NCI-H1092 (cell line): Measurements from ENCODE around the gene BCL2L15.

Experiments
- DNase-seq: peaks from one replicate; lab custom pipeline; 2025; lab: John Stamatoyannopoulos, UW

BCL2L15 gene

DNA sequence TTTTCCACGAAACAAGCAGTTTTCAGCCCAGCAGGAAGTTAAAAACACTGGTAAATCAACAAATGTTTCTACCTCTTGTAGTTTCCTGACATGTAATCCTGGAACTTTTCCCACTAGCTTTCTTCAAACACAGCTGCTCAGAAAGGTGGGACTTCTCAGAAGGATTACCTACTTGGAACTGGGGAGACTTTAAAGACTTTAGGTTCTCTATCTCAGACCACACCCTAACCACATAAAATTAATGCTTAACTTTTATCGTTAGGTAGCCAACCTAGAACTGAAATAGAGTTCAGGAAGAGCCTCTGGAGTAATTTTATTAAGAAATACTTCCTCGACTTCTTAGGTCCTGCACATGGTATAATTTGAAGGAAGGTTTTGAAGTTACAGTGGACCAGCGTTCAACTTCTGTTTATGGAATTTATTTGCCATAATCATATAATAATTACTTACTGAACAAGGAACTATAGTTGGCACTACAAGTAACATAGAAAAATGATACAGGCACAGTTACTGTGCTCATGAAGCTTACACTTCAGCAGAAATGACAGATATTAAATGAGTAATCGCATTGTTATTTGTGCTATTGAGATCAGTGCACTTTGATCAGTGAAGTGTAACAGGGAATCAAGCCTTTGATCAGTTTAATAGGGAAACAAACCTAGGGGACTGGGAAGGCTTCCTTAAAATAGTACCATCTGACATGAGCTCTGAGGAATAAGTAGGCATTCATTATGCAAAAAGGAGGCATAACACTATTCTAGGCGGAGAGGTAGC lies at the start of gene BCL2L15:
TSS of gene BCL2L15 (minus strand) at position 180 of the 774 bp plus-strand sequence. CDS start 206 bp downstream, outside the sequence.
- no peak for DNase-seq

DNA sequence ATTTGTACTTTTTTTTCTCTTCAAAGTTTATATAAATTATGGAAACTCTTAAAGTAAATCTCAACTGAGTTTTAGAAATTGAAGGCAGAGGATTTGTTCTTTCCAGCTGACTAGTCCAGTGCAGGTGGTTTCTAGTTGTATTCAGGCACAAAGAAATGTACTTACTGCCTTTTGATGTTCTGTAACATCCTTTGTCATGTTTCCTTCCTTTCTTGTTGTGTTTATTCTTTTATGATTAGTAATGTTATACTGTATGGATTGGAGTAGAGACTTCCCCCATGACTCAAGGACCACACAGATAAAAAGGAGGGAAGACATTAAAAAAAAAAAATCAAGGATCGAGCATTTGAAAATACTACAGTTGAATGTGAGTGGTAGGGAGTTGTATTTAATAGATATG lies 49.8 kb upstream of the BCL2L15 start:
- no peak for DNase-seq

DNA sequence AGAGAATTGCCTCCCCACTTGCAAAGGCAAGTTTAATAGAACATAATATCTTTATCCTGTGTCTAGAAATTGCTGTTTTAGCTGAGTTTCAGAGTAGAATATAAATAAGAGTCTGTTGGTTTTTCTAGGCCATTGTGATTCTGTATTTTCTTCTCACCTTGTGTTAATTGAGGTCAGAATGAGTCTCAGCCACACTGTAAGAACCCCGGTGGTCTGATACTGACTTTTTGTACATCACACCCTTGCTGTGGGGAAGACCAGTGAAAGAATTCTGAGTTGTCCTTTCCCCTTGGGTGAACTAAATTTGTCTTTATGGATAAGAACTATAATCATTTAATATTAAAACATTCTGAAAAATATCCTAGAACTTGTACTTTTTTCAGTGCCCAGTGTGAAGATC lies 48.6 kb upstream of the BCL2L15 start:
- DNase-seq: no peak

DNA sequence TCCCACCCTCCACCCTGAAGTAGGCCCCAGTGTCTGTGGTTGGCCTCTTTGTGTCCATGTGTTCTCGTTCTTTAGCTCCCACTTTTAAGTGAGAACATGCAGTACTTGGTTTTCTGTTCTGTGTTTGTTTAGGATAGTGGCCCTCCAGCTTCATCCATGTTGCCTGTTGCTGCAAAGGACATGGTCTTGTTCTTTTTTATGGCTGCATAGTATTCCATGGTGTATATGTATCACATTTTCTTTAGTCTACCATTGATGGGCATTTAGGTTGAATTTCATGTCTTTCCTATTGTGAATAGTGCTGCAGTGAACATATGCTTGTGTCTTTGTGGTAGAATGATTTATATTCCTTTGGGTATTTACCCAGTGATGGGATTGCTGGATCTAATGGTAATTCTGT lies 47.8 kb upstream of the BCL2L15 start:
- DNase-seq: no peak

DNA sequence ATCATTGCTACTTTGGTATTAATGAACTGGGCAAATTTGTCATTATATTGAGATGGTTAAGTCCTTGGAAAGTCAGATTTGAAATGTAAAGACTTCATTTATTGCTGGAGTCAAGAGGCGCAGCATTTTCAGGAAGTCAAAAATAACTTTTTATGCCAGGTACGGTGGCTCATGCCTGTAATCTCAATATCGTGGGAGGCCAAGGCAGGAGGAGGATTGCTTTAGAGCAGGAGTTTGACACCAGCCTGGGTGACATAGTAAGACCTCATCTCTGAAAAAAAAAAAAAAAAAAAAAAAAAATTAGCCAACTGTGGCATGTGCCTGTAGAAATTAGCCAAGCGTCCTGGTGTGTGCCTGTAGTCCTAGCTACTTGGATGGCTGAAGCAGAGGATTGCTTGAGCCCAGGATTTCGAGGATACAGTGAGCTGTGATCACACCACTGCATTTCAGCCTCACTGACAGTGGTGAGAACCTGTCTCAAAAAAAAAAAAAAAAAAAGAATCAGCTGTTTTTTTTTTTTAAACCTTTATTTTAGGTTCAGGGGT lies 47.2 kb upstream of the BCL2L15 start:
- DNase-seq: no peak

DNA sequence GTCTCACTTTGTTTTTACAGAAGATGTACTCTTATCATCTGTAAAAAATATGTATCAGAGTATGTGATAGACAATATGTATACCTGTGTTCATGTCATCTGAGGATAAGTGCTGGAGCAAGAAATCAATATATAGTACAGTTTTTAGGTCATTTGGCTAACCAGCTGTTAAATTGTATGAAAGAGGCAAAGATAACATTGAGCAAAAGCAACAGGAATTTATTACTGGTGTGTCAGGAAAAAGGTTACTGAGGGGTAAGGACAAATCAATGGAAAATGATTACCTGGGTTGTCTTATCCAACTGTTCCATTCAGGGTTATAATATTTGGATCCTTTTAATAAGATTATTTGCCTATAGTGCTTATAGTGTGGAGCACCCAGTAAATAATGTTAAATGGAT lies 46.6 kb upstream of the BCL2L15 start:
- DNase-seq: no peak

DNA sequence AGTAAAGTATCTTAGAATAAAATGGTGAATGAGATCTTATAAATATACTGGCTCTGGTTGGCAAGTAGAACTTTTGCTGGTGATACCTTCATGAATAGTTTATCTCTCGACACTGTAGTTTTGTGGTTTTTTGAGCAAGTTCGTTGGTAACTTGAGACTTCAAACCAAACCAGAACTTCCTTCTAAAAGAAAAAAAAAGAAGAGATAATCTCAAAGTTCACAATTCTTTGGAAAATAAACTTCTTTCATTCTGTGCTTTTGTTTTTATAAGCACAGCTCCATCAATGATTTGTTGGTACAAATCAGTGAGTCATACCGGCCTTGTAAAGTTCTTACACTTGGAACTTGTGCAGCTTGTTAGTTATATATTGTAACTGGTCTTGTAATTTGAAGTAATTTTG lies 44.1 kb upstream of the BCL2L15 start:
- no peak for DNase-seq

DNA sequence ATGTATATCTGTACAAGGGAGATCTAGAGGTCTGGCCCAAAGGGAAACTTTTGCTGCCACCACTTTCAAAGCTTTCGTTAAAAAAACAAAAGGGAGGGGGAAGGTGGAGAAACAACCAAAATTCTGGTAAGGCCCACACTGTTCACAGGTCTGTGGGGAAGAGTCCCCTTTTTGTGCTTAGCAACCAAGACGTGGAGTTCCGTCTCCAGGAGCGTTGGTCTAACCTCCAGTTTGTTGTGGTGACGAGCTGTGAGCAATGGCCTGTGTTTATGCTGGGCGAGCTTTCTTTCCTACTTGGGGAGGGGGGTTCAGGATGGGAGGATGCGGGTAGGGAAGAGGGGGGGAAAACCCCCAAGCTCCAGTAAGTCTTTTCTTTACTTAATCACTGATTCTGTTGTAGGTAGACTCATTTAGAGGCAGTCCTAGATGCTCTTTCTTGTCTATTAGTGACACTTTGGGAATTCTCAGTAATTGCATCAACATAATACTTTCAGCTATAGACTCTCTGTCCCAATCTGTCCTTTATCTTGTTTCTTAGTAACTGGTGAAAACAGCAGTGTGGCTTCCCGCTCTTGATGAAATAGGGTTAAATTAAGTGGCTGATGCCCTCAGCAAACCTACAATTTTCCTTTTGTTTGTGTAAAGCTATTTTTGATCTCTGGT lies 43.2 kb upstream of the BCL2L15 start:
- DNase-seq: no peak

DNA sequence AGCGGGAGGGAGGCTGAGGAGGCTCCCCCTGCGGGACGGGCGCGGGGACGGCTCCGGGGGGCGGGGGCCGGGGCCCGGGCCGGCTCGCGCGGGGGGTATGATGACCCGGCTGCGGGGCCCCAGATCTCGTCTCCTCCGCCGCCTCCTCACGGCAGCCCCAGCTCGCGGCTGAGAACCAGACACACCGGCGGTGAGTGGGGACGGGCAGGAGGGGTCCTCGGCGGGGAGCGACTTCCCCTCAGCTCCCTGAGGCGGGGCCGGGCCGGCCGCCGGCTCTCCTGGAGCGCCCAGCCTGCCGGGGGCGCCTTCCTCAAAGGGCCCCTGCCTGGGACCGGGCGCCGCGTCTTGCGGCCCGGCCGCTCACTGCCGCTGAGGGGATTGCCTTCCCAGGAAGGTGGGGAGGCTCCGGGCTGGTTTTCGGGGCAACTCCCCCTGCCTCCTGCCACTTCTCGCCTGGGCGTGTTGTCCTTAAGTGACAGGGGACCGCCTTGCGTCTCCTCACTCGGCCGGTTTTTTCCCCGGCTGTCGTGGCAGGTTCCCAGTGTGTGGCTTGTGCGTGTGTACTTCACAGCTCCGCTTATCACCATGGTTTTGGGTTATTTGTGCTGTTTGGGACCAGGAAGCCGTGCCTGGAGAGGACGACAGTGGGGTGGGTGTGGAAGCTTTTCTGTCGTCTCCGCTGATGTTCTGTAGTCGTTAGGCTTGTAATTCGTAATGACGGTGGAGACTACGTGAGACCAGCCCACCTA lies 42.5 kb upstream of the BCL2L15 start:
- DNase-seq: no peak

DNA sequence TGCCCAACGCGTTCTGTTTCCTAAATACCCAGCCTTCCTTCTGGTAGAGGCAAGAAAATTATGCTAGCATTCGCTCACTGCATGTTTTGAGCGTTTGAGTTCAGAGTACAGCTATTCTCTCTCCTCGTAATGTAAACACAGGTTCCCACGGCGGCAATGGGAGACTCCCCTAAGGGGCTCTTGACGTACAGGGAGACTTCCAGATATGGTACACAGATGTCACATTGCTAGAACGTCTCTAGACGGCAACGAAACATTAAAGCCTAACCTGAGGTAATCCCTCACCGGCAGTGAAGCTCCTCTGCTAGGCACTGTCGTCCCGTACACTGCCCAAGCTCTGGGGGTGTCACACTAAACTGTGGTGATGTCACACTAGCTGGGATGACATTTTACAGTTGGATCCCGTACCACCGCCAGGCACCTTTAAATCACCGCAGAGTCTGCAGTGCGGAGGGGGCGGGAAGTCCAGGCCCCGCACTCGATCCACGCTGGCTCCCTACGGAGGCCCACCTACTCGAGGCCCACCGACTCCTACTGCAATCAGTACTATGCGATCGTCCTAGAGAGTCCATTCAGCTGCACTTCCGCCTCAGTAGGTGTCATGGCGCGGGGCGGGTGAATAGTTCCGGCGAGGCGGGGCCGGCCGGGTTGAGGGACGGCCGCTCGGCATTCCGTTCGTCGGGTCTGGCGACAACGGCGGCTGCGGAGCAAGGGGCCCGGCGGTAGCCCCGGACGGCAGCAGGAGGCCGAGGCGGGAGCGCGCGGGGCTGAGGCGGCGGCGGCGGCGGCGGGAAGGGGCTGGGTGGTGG lies 41.8 kb upstream of the BCL2L15 start, which contains the start of gene HIPK1:
TSS of gene HIPK1 (plus strand) at position 384 of the 809 bp plus-strand sequence.
- peak; percentile 90 for DNase-seq

DNA sequence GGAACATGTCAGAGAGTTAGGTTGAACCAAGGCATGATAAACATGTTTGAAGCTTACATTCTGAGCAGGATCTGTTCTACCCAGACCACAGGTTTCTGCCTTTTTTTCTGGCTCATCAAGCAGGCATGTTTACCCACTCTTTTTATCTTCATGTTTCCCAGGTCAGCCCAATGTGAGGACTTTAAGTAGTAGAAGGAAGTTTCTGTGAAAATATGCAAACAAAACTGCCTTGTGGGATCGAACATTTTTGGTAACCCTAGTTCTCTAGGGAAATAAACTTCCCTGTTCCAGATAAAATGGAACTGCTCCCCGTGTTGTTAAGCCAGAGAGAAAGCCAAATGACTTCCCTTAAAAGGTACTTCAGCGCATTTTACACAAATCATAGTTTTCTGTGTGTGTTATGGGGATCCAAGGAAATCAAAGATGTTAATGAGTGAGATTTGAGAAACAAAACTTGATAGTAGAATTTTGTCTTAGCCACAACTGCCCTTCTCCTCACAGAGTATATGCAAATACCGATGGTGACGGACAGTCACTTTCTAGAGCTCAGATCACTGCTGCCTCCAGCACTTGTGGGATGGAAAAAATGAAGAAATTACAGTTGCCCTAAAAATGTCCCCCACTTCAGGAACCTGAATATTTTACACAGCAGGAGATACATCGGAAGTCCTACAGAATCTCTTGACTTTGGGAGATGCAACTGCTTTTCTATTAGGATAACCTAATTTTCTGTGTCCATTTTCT lies 41.0 kb upstream of the BCL2L15 start:
- no peak for DNase-seq

DNA sequence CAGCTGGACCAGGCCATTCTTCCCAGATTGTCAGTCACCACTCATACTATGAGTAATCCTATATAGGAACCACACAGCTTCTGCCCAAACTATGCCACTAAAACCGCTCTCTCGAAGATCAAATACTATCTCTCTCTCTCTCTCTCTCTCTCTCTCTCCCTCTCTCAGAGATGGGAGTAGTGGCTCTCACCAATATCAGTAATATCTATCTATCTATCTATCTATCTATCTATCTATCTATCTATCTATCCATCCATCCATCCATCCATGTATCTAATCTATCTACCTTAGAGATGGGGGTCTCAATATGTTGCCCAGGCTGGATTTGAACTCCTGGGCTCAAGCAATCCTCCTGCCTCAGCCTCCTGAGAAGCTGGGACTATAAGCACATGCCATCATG lies 37.1 kb upstream of the BCL2L15 start:
- DNase-seq: no peak

DNA sequence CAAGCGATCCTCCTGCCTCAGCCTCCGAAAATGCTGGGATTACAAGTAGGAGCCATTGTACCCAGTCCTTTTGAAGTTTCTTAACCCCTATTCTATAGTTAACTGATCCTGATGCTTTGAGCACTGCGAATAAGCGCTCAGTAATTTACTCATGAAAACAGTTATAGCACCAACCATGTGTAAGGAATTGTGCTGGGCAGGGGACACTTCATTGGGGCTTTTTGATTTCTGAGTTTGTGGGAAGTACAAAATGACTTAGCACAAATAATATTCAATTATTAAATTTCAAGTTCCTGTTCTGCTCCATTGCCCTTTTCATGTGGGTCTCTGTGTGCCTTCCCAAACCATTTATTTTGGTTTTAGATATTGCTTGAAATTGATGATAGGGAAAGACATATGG lies 35.6 kb upstream of the BCL2L15 start:
- no peak for DNase-seq

DNA sequence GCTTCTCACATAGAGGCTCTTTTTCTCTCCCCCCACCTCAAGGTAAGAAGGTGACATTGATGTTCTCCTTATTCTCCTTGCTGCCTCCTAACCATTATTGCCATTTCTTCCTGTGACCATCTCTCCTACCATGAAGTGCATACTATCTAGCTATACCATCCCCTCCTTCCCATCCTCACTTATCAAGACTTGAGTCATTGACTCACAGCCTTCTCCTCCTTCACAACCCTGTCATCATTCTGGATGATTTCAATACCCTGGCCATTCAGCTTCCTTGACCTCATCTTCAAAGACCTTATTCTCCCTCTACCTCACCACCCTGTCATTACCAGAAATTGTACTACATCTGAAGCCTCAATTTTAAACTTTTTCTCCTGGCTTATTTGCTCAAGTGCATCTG lies 30.9 kb upstream of the BCL2L15 start:
- no peak for DNase-seq

DNA sequence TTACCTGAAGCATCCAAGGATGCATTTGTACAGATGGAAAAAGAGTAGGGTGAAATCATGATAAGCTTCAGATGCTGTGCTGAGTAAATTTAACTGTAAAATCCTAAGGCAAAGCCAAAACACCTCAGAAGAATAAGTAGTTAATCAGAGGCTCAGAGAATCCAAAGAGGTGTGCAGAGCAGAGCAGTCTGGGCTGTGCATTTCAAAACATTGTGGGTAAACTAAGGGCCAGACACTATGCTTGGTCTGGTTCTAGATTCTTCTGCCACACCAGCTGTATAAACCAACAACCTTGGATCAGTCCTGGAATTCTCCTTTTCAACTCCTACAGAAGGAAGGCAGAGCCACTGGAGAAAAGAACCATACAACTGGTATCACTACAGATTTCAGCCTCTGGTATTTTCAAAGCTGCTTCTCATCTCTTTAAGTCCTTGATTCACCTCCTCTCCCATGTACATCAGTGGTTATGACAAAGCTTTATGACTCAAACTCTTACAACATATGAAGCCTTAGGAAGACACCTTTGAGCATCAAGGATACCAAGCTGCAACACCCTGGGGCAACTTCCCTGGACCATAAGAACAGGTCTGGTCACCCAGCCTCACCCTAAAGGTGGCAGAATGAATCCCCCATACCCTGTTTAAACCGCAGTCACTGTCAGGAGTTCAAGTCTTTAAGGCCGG lies 30.2 kb upstream of the BCL2L15 start:
- DNase-seq: no peak

DNA sequence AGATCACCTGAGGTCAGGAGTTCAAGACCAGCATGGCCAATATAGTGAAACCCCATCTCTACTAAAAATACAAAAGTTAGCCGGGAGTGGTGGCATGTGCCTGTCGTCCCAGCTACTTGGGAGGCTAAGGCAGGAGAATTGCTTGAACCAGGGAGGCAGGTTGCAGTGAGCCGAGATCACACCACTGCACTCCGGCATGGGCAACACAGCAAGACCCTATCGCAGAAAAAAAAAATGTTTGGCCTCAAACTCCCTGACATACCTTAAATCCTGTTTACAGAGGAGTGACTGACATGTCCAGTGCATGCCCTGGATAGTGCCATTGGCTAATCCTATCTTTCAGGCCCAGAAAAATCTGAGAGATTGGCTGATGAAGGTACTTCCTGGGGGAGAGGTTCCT lies 29.6 kb upstream of the BCL2L15 start:
- DNase-seq: no peak

DNA sequence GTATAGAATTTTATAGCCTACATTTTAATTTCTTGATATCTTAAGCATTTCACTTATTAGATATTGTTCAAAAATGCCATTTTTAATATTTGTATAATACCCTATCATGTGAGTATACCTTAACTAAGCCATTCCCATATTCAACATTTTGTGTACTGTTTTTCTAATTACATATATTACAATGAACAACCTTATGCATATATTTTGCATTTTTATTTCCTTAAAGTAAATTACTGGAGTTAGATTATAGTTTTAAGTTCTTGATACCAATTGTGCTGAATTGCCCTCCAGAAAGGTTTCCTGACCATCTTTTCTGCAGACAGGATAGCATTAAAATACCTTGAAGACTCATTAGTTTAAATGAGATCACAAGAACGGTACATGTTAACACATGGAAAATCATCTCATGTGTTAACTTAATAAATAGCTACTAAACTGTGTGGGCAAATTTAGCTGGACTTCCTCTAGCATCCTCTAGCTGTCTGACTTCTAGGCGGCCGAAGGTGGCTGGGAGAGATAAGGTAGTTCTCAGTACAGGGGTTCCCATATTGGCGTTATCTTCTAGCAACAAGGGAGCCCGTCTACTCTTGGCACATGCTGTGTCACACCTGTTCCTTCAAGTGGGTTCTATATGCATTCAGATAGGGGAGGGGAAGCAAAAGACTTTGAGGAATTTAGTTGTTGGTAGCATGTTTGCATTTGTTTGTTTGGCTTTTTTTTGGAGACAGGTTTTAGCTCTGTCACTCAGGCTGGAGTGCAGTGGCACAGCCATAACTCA lies 26.7 kb upstream of the BCL2L15 start:
- DNase-seq: no peak

DNA sequence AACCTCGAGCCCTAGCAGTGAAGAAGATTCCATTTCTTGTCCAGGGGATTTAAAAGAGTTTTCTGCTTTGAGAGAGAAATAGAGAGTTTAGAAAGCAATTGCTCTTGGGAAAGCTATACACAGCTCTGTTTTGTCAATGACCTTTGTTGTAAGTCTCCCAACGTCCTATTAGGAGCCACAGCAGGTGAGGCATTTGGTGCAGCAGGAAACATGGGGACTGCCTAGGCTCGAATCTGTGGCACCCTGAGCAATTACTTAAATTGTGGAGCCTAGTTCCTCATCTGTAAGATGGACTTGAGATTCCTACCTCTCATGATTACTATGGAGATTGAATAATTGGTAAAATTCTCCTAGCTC lies 25.9 kb upstream of the BCL2L15 start:
- no peak for DNase-seq

DNA sequence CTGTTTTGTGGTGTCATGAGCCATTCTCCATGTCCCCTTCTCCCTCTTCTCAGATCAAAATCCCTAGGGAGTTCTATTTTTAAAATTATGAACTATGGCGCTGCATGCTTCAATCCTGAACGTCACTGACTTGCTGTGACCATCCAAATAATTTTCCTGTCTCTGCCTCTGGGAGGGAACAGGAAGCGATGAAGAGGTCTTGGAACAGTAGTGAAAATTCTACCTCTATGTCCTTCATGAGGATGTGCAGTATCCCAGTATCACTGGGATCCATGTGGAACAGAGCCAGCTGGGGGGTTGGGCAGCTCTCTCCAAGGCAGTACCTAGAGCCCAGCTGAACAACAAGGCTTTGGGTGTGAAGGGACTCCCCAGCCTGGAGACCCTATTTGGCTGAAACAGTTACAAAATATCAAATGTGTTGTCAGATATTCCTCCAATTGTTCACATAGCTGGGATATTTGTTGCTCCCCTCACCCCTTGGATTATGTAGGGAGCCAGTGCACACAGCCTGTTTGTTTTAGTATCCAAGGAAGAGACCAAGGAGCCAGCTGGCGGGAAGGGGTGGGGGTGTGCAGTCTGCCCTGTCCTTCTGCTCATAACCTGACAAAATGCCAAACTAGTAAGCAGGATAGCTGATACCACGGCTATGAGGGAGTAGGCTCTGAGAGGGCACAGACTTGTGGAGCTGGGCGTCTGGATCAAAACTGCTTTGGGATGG lies 25.4 kb upstream of the BCL2L15 start:
- DNase-seq: no peak
